K562 (cell line): ENCODE measurements around the gene KLK13. TPM values are rescaled to one million over a fixed set of nuclear protein-coding genes. Genes with fewer than 3 reads are reported as not detected.

ENCODE experiments used
- ATAC-seq: fragments of 200-7000 bp; cut with Tn5 transposase; 3 replicates; pipeline ENCODE4 v1.9.1; 2020; ENCODE audit warnings: moderate library complexity
- BruUV-seq: library from RNA; stranded (reverse); fragments of 400-500 nt; replicated peaks from 2 replicates; lab custom pipeline; 2021; lab: Mats Ljungman, UMichigan
- CTCF ChIA-PET: fragments of 300-600 bp; formaldehyde crosslinking; extraction: SDS; loops from one replicate; lab custom pipeline; 2021; ENCODE audit warnings: low intra/inter-chr PET ratio; lab: Yijun Ruan, JAX
- POLR2A ChIA-PET: fragments of 300-600, 350-650 bp; sonication (Branson Sonifier 250); formaldehyde crosslinking; extraction: SDS; loops from one replicate; lab custom pipeline; 2021; ENCODE audit warnings: antibody characterized with exemption, inconsistent platforms; lab: Yijun Ruan, JAX
- DNase-seq, 4 experiments: peaks; one replicate each; pipeline versions ENCODE4 v3.0.0 to v3.0.0-alpha.2; 2011 to 2018; ENCODE audit warnings: low spot score in 3 of 4, mixed read lengths in 3 of 4; ENCODE audit errors: extremely low read depth in 1 of 4
- FAIRE-seq: peaks from 2 replicates; lab custom pipeline; 2011; peaks lifted over from hg19 to GRCh38; lab: Jason Lieb, UNC
- H2AFZ ChIP-seq: 2 replicates; pipeline ENCODE4 v1.6.0; 2011; ENCODE audit warnings: low read depth, low read length, control low read depth, inconsistent platforms
- H3K27ac ChIP-seq: fragments of 200-600 bp; 3 replicates; pipeline ENCODE4 v1.8.0; 2011; ENCODE audit warnings: low read depth, mild to moderate bottlenecking, control low read depth, inconsistent platforms, low read length, moderate library complexity, mixed read lengths; ENCODE audit errors: extremely low read depth
- H3K27me3 ChIP-seq, 2 experiments: fragments of 300-600 bp in 1 of 2; 2 replicates in 1 of 2; 3 replicates in 1 of 2; pipeline versions ENCODE4 v1.6.0 to v1.8.0; 2011; ENCODE audit warnings: inconsistent platforms in 2 of 2, low read length in 2 of 2, mild to moderate bottlenecking in 1 of 2, mixed read lengths in 1 of 2, moderate library complexity in 1 of 2; ENCODE audit not compliant: control insufficient read depth in 2 of 2, insufficient read depth in 2 of 2
- H3K36me3 ChIP-seq: fragments of 300-600 bp; 3 replicates; pipeline ENCODE4 v1.8.0; 2011; ENCODE audit warnings: mild to moderate bottlenecking, low read length, inconsistent platforms; ENCODE audit not compliant: control insufficient read depth, insufficient read depth
- H3K4me1 ChIP-seq, 2 experiments: fragments of 200-600 bp in 1 of 2; replicated peaks in 1 of 2; 2 replicates in 1 of 2; 3 replicates in 1 of 2; pipeline versions ENCODE4 v1.5.1 to v1.8.0; 2011; ENCODE audit warnings: inconsistent platforms in 2 of 2, low read length in 2 of 2, mild to moderate bottlenecking in 1 of 2, mixed read lengths in 1 of 2, moderate library complexity in 1 of 2; ENCODE audit not compliant: control insufficient read depth in 2 of 2, insufficient read depth in 2 of 2
- H3K4me2 ChIP-seq: 2 replicates; pipeline ENCODE4 v1.6.1; 2011; ENCODE audit warnings: low read length, control low read depth, inconsistent platforms, mixed read lengths; ENCODE audit not compliant: insufficient read depth
- H3K4me3 ChIP-seq: fragments of 200-600 bp; sonication (generic), shearing (Covaris generic); 2 replicates; pipeline ENCODE4 v1.5.1; 2016; ENCODE audit warnings: control low read depth, inconsistent platforms
- H3K79me2 ChIP-seq: fragments of 200-600 bp; 3 replicates; pipeline ENCODE4 v1.8.0; 2011; ENCODE audit warnings: low read length, inconsistent platforms; ENCODE audit not compliant: control insufficient read depth, insufficient read depth
- H3K9ac ChIP-seq, 2 experiments: 2 replicates each; pipeline versions ENCODE4 v1.6.0 to v1.6.1; 2011; ENCODE audit warnings: low read depth in 2 of 2, low read length in 2 of 2, control low read depth in 1 of 2, inconsistent platforms in 1 of 2, mild to moderate bottlenecking in 1 of 2, mixed read lengths in 1 of 2; ENCODE audit not compliant: insufficient read depth in 1 of 2
- H3K9me1 ChIP-seq: one replicate; pipeline ENCODE4 v1.6.0; 2011; ENCODE audit warnings: inconsistent platforms, mild to moderate bottlenecking, low read length, moderate library complexity; ENCODE audit not compliant: control insufficient read depth, insufficient read depth
- H3K9me3 ChIP-seq: replicated peaks from 2 replicates; pipeline ENCODE4 v1.5.1; 2011; ENCODE audit warnings: low read depth, low read length, inconsistent platforms; ENCODE audit not compliant: control insufficient read depth, insufficient read depth
- H4K20me1 ChIP-seq: replicated peaks from 2 replicates; pipeline ENCODE4 v1.6.1; 2011; ENCODE audit warnings: low read length, inconsistent platforms, mixed read lengths; ENCODE audit not compliant: control insufficient read depth, insufficient read depth
- CREB1 ChIP-seq, 2 experiments: sonication (generic) in 1 of 2; formaldehyde crosslinking in 1 of 2; IDR thresholded peaks; 2 replicates each; pipeline versions ENCODE4 v1.6.1 to v1.8.0; 2012 to 2022; ENCODE audit warnings: inconsistent platforms in 1 of 2, mild to moderate bottlenecking in 1 of 2, missing genetic modification reagents in 1 of 2, moderate library complexity in 1 of 2
- MIER1 ChIP-seq: fragments of 450-650 bp; IDR thresholded peaks from 2 replicates; pipeline ENCODE4 v1.6.1; 2016; ENCODE audit warnings: antibody characterized with exemption, mild to moderate bottlenecking, low read depth
- NFXL1 ChIP-seq: fragments of 450-650 bp; formaldehyde crosslinking; IDR thresholded peaks from 2 replicates; pipeline ENCODE4 v1.4.0; 2021; ENCODE audit warnings: mild to moderate bottlenecking
- PURB ChIP-seq: sonication (generic); formaldehyde crosslinking; IDR thresholded peaks from 2 replicates; pipeline ENCODE4 v1.9.0; 2021; ENCODE audit warnings: low read depth, mild to moderate bottlenecking, missing genetic modification reagents
- ZBTB7A ChIP-seq: IDR thresholded peaks from 2 replicates; pipeline ENCODE4 v1.6.1; 2011; ENCODE audit warnings: low read depth, mild to moderate bottlenecking, low read length, moderate library complexity, borderline replicate concordance; ENCODE audit not compliant: control insufficient read depth
- WGBS: fragments of 100-300 bp; shearing (Covaris generic); methylation state at CpG from one replicate; pipeline ENCODE4 v1.1.6; 2016; ENCODE audit warnings: low coverage, mixed read lengths; ENCODE audit not compliant: insufficient coverage; ENCODE audit errors: missing lambda C conversion rate; 5-methylcytosine and 5-hydroxymethylcytosine counted together
- in situ Hi-C: fragments of 300-500 bp; cut with MboI; formaldehyde crosslinking; loops from 4 replicates; pipeline ENCODE4 v1.15.0; 2018; ENCODE audit warnings: inconsistent platforms, mixed read lengths
- intact Hi-C: fragments of 100-400 bp; cut with micrococcal nuclease; formaldehyde crosslinking; loops from 2 replicates; pipeline ENCODE4 v1.14.2; 2022
- polyA plus RNA-seq, 8 experiments: library from polyadenylated mRNA; depleted of rRNA in 4 of 8; stranded (reverse) in 5 of 8; unstranded in 3 of 8; fragments of >200 nt; fragmentation: Nextera tagmentation in 2 of 8; fragmentation: Illumina TruSeq in 1 of 8; extraction: Ambion mirVana in 2 of 8; extraction: Trizol in 1 of 8; gene quantifications; 2 replicates each; pipeline versions ENCODE4 v1.2.1 to v1.2.3, GENCODE V29; 2011 to 2014; ENCODE audit warnings: inconsistent platforms in 1 of 8, missing spikeins in 1 of 8
- total RNA-seq, 7 experiments: library from RNA; depleted of rRNA in 6 of 7; stranded (reverse); fragments of >200 nt in 6 of 7; fragmentation: Illumina TruSeq in 2 of 7; extraction: Trizol in 2 of 7; gene quantifications; 2 replicates each; pipeline versions ENCODE4 v1.2.1 to v1.2.3, GENCODE V29; 2011 to 2021; ENCODE audit warnings: low replicate concordance in 1 of 7
- TF ChIP-seq, protein P1 (sequence below): fragments of 450-650 bp; IDR thresholded peaks from 2 replicates; pipeline ENCODE4 v1.6.1; 2016; ENCODE audit warnings: low read depth

The KLK13 gene
- total and polyA plus RNA-seq, 9 of the 15 experiments (the other 6 are each of a cell fraction or from before 2014, with no cell fraction given): 0.72 to 9.0 (median 2.3) TPM

- no peak for DNase-seq
- peaks cover under 1 to 28% of the 10 kb centered on the region in 2 experiments for H3K4me1 ChIP-seq
- POLR2A ChIA-PET: interaction anchor here (0.9 to 1.1 kb wide), 2 partner anchors 17 to 77 kb away, joined by 3 read pairs; no protein-coding TSS in a partner anchor
- FAIRE-seq: no peak
- no peak overlapping the region for H3K4me2 ChIP-seq
- H3K4me3 ChIP-seq: no peak overlapping the region
- in situ Hi-C loops: no loop called here
- ATAC-seq: no peak
- no peak overlapping the region for H3K27ac ChIP-seq
- H4K20me1 ChIP-seq: peaks cover 2% of the 10 kb centered on the region; the same call in 1 of the 2 replicates
- TF ChIP-seq CREB1 (IDR thresholded peaks at IDR 0.05) (no peak), CREB1 (CRISPR knock-in tag; IDR thresholded peaks at IDR 0.05) (no peak), MIER1 (no peak), PURB (CRISPR knock-in tag) (no peak), NFXL1 (CRISPR knock-in tag) (no peak), ZBTB7A (no peak)
- TF ChIP-seq, protein P1, sequence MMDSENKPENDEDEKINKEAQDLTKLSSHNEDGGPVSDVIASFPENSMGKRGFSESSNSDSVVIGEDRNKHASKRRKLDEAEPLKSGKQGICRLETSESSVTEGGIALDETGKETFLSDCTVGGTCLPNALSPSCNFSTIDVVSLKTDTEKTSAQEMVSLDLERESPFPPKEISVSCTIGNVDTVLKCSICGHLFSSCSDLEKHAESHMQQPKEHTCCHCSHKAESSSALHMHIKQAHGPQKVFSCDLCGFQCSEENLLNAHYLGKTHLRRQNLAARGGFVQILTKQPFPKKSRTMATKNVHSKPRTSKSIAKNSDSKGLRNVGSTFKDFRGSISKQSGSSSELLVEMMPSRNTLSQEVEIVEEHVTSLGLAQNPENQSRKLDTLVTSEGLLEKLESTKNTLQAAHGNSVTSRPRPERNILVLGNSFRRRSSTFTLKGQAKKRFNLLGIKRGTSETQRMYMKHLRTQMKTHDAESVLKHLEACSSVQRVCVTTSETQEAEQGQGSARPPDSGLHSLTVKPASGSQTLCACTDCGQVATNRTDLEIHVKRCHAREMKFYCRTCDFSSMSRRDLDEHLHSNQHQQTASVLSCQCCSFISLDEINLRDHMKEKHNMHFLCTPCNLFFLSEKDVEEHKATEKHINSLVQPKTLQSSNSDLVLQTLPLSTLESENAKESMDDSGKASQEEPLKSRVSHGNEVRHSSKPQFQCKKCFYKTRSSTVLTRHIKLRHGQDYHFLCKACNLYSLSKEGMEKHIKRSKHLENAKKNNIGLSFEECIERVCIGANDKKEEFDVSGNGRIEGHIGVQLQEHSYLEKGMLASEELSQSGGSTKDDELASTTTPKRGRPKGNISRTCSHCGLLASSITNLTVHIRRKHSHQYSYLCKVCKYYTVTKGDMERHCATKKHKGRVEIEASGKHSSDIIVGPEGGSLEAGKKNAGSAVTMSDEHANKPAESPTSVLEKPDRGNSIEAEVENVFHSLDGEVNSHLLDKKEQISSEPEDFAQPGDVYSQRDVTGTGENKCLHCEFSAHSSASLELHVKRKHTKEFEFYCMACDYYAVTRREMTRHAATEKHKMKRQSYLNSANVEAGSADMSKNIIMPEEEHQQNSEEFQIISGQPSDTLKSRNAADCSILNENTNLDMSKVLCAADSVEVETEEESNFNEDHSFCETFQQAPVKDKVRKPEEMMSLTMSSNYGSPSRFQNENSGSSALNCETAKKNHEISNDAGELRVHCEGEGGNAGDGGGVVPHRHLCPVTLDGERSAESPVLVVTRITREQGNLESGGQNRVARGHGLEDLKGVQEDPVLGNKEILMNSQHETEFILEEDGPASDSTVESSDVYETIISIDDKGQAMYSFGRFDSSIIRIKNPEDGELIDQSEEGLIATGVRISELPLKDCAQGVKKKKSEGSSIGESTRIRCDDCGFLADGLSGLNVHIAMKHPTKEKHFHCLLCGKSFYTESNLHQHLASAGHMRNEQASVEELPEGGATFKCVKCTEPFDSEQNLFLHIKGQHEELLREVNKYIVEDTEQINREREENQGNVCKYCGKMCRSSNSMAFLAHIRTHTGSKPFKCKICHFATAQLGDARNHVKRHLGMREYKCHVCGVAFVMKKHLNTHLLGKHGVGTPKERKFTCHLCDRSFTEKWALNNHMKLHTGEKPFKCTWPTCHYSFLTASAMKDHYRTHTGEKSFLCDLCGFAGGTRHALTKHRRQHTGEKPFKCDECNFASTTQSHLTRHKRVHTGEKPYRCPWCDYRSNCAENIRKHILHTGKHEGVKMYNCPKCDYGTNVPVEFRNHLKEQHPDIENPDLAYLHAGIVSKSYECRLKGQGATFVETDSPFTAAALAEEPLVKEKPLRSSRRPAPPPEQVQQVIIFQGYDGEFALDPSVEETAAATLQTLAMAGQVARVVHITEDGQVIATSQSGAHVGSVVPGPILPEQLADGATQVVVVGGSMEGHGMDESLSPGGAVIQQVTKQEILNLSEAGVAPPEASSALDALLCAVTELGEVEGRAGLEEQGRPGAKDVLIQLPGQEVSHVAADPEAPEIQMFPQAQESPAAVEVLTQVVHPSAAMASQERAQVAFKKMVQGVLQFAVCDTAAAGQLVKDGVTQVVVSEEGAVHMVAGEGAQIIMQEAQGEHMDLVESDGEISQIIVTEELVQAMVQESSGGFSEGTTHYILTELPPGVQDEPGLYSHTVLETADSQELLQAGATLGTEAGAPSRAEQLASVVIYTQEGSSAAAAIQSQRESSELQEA: no peak
- TF ChIP-seq, all 486 proteins: peak for 0
- intact Hi-C loops: loop anchor here (2.0 kb wide), 1 partner anchor 85 kb away; no protein-coding TSS in a partner anchor
- no TSS peak for BruUV-seq
- 12% methylated on average over 13 of the region's 19 CpGs for WGBS
- CTCF ChIA-PET: interaction anchor here (1.0 to 1.8 kb wide), 2 partner anchors 79 to 86 kb away, joined by 3 to 11 read pairs; no protein-coding TSS in a partner anchor
- no peaks in the 10 kb centered on the region for H3K9me1 ChIP-seq
- H2AFZ ChIP-seq: no peak overlapping the region
- H3K36me3 ChIP-seq: no peaks in the 10 kb centered on the region
- H3K27me3 ChIP-seq: peaks cover 5 to 44% of the 10 kb centered on the region in 2 experiments; a peak in 3 of 5 replicates
- H3K9ac ChIP-seq: no peak overlapping the region
- H3K9me3 ChIP-seq: no peaks in the 10 kb centered on the region
- H3K79me2 ChIP-seq: no peaks in the 10 kb centered on the region
These were observed 49.1 kb downstream of the KLK13 start for GRCh38 chr19:51015691-51016267.
